ENCODE measurements around the gene ROBO2.

The ROBO2 gene

DNA sequence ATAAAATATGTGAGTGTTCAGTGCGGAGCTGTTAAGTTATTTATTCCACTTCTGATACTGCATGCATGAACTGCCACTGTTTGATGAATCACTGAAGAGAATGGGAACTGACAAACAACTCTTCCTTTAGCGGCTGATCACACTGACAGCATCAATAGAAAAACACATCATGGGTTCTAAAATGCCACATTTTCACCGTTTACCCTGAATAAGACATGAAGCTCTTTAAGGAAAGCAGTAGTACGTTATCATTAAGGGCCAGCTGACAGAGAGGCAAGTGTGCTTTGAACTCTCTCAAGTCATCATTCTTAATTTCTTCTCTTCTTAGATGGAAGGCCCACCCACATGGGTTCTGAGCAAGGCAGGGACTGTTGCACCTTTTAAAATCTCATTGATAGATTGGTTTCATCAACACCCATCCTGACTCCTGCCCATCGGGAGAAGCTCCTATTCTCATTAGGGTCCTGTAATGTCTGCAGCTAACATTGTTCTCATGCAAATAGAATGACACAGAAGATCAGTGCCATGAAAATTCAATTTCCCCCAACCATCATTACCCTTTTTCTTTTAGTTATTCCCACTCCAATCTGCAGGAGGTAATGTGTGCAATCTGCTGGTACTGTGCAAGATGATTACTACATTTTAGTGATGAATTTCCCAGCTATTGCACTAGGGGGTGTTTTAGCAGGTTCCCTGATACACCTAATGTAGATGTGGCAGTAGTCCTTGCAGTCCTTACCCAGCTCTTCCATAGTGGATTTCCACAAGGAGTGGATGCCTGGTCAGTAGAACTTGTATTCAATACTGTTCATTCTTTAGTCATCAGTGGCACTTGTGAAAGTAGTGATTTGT, 119.1 kb downstream of the ROBO2 start:
- ChIA-PET CTCF (interaction anchor here (0.6 to 1.6 kb wide), 7 partner anchors 11 to 116 kb away, joined by 3 to 6 read pairs (median 6); no protein-coding TSS in a partner anchor), POLR2A (interaction anchor here (0.6 kb wide), 1 partner anchor 184 kb away, joined by 4 read pairs; no protein-coding TSS in a partner anchor)
- TF ChIP-seq HDGF (IDR thresholded peaks at IDR 0.05; ENCODE audit: borderline replicate concordance) = no peak
- TF ChIP-seq L3MBTL2 (conservative IDR thresholded peaks at IDR 0.05) = no peak
- DNase-seq (ENCODE audit: extremely low spot score) = peak; percentile 23

DNA sequence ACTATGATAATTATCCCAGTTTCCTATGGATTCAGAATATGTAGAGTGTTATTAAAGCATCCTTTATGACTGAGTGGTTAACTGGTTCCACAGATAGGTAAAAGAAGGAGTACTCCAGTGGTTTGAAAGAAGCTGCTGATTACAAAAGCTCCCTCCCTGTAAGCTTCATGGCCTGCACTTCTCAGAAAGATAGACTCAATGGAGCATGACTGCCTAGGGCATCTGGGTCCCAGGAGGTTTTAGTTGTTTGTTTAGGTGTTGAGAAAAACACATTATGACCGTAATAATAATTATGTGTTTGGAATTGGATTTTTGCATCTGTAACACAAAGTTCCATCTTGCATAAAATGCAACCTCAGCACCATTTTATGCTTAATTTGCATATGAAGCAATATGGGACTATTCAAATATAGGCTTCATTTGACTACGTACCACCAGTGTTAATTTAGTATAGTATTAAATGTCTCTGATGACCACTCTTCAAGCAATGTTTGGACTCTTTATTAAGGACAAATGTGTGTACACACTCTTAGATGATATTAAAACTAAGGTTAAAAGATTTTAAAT, 121.1 kb downstream of the ROBO2 start:
- CTCF ChIA-PET = no interaction called here
- TF ChIP-seq L3MBTL2 (conservative IDR thresholded peaks at IDR 0.05) (no peak), FOXA1 (IDR thresholded peaks at IDR 0.05) (no peak), FOXM1 (IDR thresholded peaks at IDR 0.05; ENCODE audit: borderline replicate concordance) (no peak), FOXK2 (IDR thresholded peaks at IDR 0.05) (no peak), LEF1 (IDR thresholded peaks at IDR 0.05; ENCODE audit: borderline replicate concordance) (no peak), TARDBP (IDR thresholded peaks at IDR 0.05) (no peak), ZNF384 (IDR thresholded peaks at IDR 0.05) (no peak), NFRKB (IDR thresholded peaks at IDR 0.05) (no peak), BHLHE40 (IDR thresholded peaks at IDR 0.05; ENCODE audit: borderline replicate concordance) (no peak), HDGF (IDR thresholded peaks at IDR 0.05; ENCODE audit: borderline replicate concordance) (no peak), CTBP1 (IDR thresholded peaks at IDR 0.05; ENCODE audit: borderline replicate concordance) (no peak), SP1 (IDR thresholded peaks at IDR 0.05) (no peak), ELF4 (IDR thresholded peaks at IDR 0.05) (no peak)
- TF ChIP-seq, protein P1, sequence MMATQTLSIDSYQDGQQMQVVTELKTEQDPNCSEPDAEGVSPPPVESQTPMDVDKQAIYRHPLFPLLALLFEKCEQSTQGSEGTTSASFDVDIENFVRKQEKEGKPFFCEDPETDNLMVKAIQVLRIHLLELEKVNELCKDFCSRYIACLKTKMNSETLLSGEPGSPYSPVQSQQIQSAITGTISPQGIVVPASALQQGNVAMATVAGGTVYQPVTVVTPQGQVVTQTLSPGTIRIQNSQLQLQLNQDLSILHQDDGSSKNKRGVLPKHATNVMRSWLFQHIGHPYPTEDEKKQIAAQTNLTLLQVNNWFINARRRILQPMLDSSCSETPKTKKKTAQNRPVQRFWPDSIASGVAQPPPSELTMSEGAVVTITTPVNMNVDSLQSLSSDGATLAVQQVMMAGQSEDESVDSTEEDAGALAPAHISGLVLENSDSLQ (IDR thresholded peaks at IDR 0.05) = no peak
- no peak for DNase-seq (ENCODE audit: extremely low spot score)
- POLR2A ChIA-PET = no interaction called here

DNA sequence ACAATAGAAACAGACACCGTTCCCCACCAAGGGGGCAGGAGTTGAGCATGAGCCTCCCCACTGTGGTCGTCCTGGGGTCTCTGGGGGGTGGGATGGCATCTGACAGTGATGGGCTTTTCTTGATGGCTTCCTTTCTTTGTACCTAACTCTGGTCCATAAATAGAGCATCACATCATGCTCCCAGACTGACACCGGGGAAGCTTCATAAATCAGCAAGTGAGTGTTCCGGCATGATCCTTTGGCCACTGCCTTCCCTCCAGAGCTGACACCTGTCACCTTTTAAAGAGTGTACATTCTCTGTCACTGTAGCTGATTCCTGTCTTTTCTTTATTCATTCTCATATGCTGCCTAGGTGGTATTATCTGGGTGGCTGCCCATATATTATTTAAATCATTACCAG, 129.9 kb downstream of the ROBO2 start:
- no peak for TF ChIP-seq CTBP1 (IDR thresholded peaks at IDR 0.05; ENCODE audit: borderline replicate concordance)
- TF ChIP-seq SP1 (IDR thresholded peaks at IDR 0.05) = no peak
- TF ChIP-seq NFRKB (IDR thresholded peaks at IDR 0.05) = no peak
- no peak for TF ChIP-seq FOXM1 (IDR thresholded peaks at IDR 0.05; ENCODE audit: borderline replicate concordance)
- no peak for TF ChIP-seq TARDBP (IDR thresholded peaks at IDR 0.05)
- TF ChIP-seq BHLHE40 (IDR thresholded peaks at IDR 0.05; ENCODE audit: borderline replicate concordance) = no peak
- no peak for TF ChIP-seq HDGF (IDR thresholded peaks at IDR 0.05; ENCODE audit: borderline replicate concordance)
- TF ChIP-seq L3MBTL2 (conservative IDR thresholded peaks at IDR 0.05) = no peak
- no peak for TF ChIP-seq FOXA1 (IDR thresholded peaks at IDR 0.05)
- TF ChIP-seq, protein P1 (IDR thresholded peaks at IDR 0.05) = no peak
- no peak for TF ChIP-seq SUZ12 (IDR thresholded peaks at IDR 0.05)
- ChIA-PET POLR2A (no interaction called here), CTCF (no interaction called here)
- DNase-seq (ENCODE audit: extremely low spot score) = no peak

DNA sequence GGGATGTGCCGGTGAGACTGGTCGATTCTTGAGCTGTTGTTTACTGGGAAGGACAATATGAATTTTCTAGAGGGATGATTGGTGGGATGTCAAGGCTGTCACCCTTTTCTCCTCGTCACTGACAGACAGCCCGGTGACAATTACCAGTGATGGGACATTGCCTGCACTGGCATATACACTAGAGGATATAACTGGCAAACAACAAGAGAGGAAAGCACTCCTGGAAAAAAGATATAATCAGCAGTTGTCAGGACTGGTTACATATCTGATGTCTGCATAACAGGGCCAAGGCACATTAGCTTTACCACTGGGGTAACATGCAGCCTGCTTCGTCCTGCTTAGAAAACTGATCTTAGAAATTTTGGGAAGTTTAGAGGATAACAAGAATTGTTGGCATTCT, 131.1 kb downstream of the ROBO2 start:
- ChIA-PET CTCF (no interaction called here), POLR2A (no interaction called here)
- no peak for TF ChIP-seq L3MBTL2 (conservative IDR thresholded peaks at IDR 0.05)
- TF ChIP-seq SP1 (IDR thresholded peaks at IDR 0.05) = no peak
- TF ChIP-seq HDGF (IDR thresholded peaks at IDR 0.05; ENCODE audit: borderline replicate concordance) = no peak
- no peak for TF ChIP-seq LEF1 (IDR thresholded peaks at IDR 0.05; ENCODE audit: borderline replicate concordance)
- no peak for TF ChIP-seq FOXA1 (IDR thresholded peaks at IDR 0.05)
- no peak for TF ChIP-seq SUZ12 (IDR thresholded peaks at IDR 0.05)
- no peak for TF ChIP-seq CTBP1 (IDR thresholded peaks at IDR 0.05; ENCODE audit: borderline replicate concordance)
- no peak for TF ChIP-seq TARDBP (IDR thresholded peaks at IDR 0.05)
- no peak for DNase-seq (ENCODE audit: extremely low spot score)

DNA sequence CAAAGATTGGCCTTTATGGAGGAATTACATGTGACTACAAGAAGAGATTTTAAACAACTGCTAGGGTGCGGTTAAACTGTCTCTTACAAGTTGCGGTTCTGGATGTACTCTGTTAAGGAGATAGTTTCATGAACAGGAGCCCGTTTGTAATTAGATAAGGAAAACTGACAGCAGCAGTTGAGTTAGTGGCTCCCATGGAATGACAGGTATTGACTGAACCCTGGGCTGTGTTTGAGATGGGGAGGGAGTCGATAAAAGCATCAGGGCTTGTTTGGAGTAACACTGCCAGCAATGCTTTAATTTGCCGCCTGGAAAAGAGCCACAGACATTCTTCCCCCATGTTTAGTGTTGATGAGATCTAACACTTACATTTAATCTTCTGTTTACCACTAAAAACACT, 139.9 kb downstream of the ROBO2 start:
- ChIA-PET CTCF (interaction anchor here (0.6 to 1.5 kb wide), 2 partner anchors 21 to 51 kb away, joined by 5 to 7 read pairs; no protein-coding TSS in a partner anchor), POLR2A (no interaction called here)
- DNase-seq (ENCODE audit: extremely low spot score) = no peak
- TF ChIP-seq HDGF (IDR thresholded peaks at IDR 0.05; ENCODE audit: borderline replicate concordance) (no peak), FOXM1 (IDR thresholded peaks at IDR 0.05; ENCODE audit: borderline replicate concordance) (no peak), NFRKB (IDR thresholded peaks at IDR 0.05) (no peak), SUZ12 (IDR thresholded peaks at IDR 0.05) (no peak), ELF4 (IDR thresholded peaks at IDR 0.05) (no peak), FOXK2 (IDR thresholded peaks at IDR 0.05) (no peak), CTBP1 (IDR thresholded peaks at IDR 0.05; ENCODE audit: borderline replicate concordance) (no peak), BHLHE40 (IDR thresholded peaks at IDR 0.05; ENCODE audit: borderline replicate concordance) (no peak), ARNT (IDR thresholded peaks at IDR 0.05) (no peak), LEF1 (IDR thresholded peaks at IDR 0.05; ENCODE audit: borderline replicate concordance) (no peak)
- TF ChIP-seq, protein P1 (IDR thresholded peaks at IDR 0.05) = no peak

DNA sequence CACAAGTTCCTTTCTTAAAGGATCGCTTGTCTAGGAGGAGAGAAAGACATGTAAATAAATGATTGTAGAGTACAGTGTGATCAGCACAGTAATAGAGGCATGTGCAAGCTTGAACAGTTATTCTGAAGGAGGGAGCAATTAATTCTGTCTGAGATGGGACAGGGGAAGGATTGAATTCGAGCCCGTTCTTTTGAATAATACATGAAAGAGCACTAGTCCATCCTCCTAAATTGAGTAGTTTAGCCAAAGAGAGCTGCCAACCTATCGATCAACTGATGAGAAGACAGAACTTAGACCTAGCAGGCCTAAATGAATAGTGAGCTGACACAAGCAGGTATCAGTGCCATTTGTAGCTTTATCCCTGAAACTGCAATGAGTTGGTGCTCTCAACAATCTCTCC, 142.4 kb downstream of the ROBO2 start:
- ChIA-PET CTCF (interaction anchor here (0.6 to 1.4 kb wide), 5 partner anchors 23 to 1391 kb away, joined by 3 to 6 read pairs (median 4); no protein-coding TSS in a partner anchor), POLR2A (no interaction called here)
- no peak for TF ChIP-seq NFRKB (IDR thresholded peaks at IDR 0.05)
- TF ChIP-seq, protein P1 (IDR thresholded peaks at IDR 0.05) = no peak
- no peak for TF ChIP-seq SUZ12 (IDR thresholded peaks at IDR 0.05)
- DNase-seq (ENCODE audit: extremely low spot score) = no peak

Measured in HEK293T (cell line).